Fibroblast of skin of abdomen (primary cell): ENCODE measurements around the gene MITD1. TPM values are rescaled to one million over a fixed set of nuclear protein-coding genes. Genes with fewer than 3 reads are reported as not detected.
"Not testable (repeated sequence)": the region's sequence is repeated elsewhere in the genome, so short reads cannot be mapped to it uniquely, and the experiment has no call there.

Experiments
- DNase-seq: peaks from one replicate; pipeline ENCODE4 v3.0.0-alpha.2; 2013
- polyA plus RNA-seq, 2 experiments: library from polyadenylated mRNA; unstranded; fragments of 120-200 nt; gene quantifications; one replicate each; pipeline ENCODE4 v1.2.1, GENCODE V29; 2013; ENCODE audit not compliant: insufficient read length in 2 of 2

Gene MITD1
- polyA plus RNA-seq (2013, experiment 1 of 2; ENCODE audit: insufficient read length) = 24.8 TPM
- polyA plus RNA-seq (2013, experiment 2 of 2; ENCODE audit: insufficient read length) = 30.5 TPM

DNA sequence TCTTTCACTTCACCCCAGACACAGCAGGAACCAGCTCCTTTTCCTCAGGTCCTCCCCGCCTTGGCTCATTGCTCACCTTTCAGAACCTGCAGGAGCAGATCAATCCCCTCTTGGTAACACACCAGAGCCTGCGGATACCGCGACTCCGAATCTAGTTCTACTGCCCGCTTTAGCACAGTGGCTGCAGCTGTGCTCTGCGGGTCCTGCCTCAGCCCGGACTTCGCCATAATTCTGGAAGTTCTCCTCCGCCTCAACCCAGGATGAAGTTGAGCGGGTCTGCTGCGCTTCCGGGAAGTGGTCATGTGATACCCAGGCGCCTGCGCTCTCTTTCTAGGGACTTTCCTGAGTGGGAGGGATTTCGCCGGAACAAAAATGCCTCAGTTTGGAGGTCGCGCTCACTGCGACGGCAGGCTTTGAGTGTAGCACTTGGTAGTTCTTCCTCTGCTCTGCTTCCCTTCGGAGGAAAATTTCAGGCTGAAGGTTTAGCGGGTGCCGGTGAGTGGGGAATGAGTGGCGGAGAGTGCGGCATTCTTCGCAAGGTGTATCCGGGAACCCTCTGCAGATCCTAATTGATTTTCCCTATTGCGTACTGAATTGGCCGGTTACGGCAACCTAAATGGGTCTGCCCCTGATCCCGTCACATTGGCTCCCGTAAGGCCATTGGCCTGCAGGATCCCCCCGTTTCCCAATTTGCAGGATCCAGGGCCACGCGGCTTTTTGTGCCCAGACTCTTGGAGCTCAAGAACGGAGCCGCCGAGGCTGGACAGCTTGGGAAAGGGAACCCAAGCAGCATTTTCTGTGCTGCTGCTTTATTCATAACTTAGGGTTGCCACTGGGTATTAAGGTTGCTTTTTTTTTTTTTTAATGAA lies at the start of gene MITD1, which contains the start of gene MRPL30:
MITD1 (minus strand) TSS at position 304 of the 869 bp plus-strand sequence; CDS start at position 227, 77 bp downstream.
MRPL30 (plus strand) TSS at position 430 of the 869 bp plus-strand sequence. CDS start 5,020 bp downstream, outside the sequence.
- DNase-seq = peak; percentile 95

DNA sequence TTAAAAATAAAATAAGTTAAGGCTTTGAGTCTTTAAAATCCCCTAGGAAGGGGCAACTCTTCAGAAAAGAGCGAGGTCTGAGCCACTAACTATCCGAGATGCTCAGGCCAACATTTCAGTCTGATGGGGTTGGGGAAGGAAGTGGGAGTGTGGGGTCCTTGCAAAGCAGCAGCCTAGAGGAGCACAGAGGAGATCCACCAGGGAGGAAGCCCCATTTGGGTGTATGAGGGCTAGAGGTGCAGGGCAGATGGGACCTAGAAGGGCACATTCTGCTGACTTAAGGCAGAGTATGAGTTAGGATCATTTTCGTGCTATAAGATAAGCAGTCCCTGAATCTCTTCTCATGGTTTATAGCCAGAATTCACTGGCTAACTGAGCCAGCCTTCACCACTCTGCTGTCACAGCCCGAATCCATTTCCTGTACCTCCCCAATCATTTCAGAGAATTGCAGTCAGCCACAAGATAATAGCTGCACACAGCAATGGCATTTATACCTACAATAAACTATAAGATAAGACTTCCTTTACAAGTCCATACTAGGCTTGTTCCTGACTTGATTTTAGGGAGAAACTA lies 37.2 kb upstream of the MITD1 start:
- DNase-seq = no peak

DNA sequence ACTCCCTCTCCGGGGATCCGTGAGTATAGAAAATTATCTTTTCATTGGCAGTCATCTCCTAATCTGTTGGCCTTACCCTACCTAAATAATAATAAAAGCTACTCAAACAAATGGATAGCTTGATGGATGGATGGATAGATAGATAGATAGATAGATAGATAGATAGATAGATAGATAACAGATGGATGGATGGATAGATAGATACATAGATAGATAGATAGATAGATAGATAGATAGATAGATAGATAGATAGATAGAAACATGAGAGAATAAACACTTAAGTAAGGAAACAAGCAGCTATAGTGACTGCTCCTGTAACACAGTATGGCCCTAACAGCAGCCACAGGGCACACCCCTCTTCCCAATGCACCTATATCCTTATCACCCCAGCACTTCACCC lies 35.2 kb upstream of the MITD1 start:
- DNase-seq = no peak

DNA sequence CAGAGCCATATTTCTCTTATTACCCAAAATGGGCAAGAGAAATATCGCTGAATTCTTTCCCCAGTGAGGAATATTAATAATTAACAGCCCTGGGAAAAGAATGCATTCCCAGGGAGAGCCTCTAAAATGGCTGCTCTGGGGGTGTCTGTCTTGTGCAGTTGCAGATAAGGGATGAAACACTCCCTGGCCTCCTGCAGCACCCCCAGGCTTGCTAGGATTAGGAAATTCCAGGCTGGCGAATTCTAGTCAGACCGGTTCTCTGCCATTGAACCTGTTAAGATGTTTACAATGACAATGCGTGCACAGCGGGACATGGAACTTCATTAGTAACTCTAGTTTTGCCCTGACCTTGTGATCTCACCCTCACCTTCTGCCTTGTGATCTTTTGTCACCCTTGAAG lies 24.6 kb upstream of the MITD1 start:
- DNase-seq = no peak

DNA sequence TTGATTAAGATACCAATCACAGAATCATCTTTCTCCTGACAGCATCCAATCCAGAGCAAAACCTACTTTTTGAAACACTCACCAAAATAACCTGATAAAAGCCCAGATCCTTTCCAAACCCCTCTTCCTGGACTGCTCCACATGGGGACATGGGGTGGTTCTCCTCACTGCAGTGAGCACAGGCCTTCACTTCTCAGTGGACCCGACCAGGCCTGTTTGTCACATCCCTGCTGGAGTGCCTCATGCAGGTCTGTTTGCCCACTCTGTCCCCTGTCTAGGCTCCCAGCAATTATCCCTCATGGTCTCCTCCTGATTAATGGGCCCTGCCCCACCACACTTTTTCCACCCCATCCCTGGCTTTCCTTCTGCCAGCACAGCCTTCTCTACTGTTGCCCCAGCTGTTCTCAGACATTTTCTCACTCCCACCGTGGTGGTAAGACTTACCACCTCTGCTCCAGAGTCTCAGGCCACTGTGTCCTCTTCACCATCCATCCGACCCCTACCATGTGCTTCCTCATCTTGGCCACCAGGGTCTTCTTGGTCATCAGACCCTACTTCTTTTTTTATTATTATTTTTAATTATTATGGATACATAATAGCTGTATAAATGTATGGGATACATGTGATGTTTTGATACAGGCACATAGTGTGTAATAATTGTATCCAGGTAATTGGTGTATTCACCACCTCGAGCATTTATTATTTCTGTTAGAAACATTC lies 21.3 kb upstream of the MITD1 start:
- no peak for DNase-seq

DNA sequence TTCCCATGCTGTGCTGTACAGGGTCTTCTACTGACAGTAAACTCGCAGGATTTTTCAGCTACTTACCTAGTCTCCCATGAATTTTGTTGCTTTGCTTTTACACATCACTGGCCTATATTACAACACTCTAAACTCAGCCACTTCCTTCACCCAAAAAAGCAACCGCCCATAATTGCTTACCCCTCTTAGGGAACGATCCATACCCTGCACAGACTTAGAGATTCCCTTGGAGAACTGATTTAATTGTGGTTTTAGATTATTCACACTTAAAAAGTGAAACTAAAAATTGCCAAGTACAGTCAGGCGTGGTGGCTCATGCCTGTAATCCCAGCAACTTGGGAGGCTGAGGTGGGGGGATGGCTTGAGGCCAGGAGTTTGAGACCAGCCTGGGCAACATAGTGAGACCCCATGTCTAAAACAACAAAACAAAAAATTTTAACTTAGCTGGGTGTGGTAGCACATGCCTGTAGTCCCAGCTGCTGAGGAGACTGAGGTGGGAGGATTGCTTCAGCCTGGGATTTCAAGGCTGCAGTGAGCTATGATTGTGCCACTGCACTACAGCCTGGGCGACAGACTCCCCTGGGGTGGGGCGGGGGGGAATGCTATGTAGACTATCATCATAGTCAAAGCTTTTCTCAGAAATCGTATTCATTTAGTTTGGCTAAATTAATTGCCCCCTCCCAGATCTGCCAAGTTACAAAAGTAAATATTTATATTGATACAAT lies 19.4 kb upstream of the MITD1 start:
- no peak for DNase-seq

DNA sequence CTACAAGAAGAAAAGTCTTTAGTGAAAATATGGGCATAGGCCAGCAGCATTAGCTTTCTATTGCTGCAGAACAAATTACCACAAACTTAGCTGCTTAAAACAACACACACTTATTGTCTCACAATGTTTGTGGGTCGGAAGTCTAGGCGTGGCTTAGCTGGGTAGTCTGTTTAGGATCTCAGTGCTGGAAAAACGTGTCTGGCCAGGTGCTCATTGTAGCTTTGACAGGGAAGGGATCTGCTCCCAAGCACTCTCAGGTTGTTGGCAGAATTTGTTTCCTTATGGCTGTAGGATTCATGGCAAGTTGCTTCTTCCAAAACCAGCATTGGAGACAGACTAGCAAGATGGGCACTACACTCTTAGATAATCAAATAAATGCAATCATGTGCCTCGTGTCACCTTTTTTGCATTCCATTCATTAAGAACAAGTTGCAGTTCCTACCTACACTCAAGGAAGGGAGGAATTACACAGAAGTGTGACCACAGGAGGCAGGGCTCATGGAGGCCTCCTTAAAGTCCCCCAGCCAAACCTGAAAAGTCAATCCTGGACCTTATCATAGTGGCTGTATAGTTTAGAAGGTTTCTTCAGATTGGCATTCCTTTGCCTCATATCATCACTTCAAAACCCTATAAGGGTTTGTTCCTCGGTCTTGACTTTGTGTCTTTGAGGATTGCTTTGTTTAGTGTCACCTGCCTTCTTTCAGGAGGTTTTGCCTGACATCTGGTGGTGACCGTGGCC lies 17.4 kb upstream of the MITD1 start:
- no peak for DNase-seq

DNA sequence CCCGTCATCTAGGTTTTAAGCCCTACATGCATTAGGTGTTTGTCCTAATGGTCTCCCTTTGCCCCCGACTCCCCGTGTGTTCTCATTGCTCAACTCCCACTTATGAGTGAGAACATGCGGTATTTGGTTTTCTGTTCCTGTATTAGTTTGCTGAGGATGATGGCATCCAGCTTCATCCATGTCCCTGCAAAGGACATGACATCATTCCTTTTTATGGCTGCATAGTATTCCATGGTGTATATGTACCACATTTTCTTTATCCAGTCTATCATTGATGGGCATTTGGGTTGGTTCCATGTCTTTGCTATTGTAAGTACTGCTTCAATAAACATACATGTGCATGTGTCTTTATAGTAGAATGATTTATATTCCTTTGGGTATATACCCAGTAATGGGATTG lies 11.5 kb upstream of the MITD1 start:
- DNase-seq = not testable (repeated sequence)

DNA sequence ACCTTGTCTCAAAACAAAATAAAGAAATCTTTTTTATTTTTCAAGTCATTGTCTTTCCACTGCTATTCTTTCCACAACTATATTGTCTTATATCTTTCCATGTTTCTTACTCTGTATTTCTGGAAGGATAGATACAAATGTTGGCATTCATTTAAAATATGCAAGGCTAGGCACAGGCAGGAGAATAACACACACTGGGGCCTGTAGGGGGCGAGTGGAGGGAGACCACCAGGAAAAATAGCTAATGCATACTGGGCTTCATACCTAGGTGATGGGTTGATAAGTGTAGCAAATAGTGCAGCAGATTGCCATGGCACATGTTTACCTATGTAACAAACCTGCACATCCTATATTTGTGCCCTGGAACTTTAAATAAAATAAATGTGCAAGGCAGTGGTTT lies 9.7 kb upstream of the MITD1 start:
- no peak for DNase-seq

DNA sequence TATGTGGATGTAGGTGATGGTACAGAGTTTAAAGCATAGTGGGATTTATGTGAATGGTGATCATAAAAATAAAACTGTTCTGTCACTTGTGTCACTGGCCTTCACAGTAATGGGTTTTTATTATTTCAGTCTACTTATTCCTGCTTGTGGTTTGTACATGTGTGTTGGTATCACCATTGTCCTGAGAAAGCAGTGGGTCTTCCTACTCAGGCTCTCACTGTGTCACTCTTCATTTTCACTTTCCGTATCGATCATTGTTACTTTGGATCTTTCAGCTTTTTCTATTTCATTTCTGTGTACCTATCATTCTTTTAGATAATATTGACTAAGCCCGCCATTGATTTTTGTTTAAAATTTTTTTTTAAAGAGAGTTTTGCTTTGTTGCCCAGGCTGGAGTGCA lies 7.5 kb upstream of the MITD1 start:
- DNase-seq = no peak

DNA sequence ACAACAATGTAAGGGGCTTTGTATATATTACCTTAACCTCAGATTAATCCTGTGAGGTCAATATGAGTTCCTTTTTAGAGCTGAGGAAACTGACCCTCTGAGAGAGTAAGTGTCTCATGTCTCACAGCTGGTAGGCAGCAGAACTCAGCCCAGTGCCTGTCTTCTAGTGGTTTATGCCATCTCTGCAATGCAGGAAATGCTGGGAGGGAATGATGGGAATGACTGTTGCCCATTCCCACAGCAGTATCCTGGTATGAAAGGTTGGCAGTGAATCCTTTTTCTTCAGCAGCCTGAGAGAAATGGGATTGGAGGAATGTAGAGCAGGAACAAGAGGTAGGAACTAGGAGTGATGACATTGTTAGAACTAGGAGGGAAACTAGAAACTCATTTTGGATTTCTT lies 6.2 kb upstream of the MITD1 start:
- DNase-seq = no peak

DNA sequence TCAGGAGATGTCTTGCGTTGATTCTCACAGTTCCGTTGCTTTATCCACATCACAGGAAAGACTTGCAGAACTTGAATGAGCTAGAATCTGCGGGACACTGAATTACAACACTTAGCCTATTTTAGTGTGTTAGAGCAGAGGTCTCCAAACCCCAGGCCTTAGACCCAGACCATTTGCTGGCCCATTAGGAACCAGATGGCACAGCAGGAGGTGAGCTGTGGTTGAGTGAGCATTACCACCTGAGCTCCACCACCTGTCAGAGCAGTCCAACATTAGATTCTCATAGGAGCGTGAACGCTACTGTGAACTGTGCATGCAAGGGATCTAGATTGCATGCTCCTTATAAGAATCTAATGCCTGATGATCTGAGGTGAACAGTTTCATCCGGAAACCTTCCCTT lies 4.0 kb upstream of the MITD1 start:
- no peak for DNase-seq

DNA sequence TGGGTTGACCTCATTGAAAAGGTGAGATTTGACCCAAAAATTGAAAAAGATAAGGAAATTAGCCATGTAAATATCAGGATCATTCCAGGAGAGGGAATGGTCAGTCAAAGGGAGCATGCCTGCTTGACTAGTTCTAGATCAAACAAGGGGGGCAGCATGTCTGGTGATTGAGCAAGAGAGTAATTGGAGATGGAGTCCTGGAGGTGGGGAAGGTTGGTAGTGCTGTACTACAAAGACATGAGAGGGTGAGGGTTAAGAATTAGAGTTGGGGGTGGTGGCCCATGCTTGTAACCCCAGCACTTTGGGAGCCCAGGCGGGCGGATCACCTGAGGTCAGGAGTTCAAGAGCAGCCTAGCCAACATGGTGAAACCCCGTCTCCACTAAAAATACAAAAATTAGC lies 2.2 kb upstream of the MITD1 start:
- DNase-seq = no peak

DNA sequence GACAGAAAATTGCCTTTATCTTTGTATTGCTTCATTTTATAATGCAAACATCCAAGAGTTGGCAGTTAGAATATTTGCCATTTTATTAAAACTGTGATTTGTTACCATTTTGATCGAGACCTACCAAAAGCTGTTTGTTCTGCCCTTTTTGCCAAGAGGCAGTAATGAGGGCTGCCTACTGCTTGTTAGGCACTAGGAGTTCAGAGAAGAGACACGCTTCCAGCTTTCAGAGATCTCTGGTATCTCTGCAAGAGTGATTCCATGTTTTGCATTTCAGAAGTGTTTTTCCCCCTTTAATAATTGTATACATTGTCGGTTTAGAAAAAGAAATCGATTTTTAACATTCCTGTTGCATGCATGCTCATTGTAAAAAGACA lies 754 bp upstream of the MITD1 start:
- no peak for DNase-seq

DNA sequence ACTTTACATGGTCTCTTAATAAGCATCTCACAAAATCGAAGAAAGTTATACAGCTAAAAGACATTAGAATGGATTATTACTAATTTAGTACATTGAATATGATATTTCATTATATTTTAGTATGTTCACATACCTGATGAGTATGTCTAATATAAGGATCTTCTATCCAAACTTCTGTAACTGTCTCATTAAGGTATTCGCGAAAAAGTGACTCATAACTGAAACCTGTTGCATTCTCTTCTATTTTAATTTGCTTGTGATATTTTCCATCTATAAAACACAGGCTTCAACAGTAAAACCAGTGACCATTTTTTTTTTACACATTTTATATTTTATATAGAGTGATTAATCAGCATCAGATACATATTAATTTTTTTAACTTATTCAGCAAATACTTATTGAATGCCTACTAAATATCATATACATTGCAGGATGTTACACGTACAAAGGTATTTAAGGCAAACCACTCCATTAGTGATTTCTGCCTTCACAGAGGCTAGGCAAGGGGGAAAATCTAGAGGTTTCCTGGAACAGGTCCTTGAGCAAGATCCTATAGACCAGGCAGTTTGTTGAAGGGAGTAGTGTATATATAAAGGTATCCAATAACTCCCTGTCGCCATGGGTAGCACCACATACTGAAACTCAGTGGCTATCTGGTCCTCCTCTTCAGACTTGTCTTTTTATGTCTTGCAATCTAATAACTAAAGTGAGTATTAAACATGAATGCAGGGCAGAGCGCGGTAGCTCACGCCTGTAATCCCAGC lies 9.3 kb downstream of the MITD1 start:
- DNase-seq = no peak

DNA sequence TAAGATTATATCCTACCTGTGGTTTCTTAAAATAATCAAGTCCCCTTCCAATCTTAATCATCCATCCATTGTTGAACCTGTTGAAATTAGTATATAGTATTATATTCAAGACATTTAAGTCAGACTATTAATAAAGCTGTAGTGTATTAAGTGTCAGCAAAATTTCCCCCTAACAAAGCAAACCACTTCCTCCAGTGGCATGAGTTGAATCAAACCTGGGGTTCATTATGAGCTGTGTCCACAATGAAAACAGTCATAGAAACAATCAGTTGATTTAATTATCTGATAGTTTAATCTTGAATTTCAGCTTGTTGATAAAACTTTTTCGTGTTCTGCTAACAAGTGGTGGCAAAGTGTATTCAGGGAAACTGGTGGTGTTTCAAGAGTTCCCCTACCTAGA lies 11.3 kb downstream of the MITD1 start:
- DNase-seq = no peak

DNA sequence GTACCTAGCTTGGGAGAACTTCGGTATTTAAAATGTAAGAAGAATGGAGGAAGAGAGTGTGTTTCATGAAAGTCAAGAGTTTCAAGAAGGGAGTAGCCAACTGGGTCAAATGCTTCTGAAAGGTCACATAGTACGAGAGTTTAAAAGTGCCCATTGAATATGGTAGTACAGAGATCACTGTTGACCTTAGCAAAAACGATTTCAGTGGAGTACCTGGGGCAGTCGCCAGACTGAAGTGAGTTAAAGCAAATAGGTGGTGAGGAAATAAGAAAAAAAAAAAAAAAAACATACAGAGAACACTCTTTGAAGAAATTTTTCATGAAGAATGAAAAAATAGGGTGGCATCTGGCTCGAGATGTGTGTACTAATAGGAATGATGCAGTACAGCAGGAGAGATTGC lies 14.6 kb downstream of the MITD1 start:
- DNase-seq = no peak

DNA sequence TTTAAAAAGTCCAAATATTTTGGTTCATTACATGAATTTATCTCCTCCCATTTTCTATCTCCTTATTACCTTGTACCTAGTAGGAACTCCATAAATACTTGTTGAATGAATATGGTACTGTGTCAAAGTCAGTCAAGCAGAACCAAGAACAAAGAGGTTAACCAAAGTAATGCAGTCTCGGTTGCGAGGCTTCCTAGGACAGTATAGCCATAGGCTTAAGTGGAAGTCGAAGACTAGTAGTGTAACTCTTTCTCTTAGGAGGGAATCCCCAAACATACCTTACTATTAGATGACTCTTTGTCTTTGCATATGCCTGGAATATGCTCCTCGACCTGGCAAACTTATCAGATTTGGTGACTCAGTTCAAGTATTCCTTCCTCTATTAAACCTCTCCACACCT lies 21.3 kb downstream of the MITD1 start:
- DNase-seq = no peak

DNA sequence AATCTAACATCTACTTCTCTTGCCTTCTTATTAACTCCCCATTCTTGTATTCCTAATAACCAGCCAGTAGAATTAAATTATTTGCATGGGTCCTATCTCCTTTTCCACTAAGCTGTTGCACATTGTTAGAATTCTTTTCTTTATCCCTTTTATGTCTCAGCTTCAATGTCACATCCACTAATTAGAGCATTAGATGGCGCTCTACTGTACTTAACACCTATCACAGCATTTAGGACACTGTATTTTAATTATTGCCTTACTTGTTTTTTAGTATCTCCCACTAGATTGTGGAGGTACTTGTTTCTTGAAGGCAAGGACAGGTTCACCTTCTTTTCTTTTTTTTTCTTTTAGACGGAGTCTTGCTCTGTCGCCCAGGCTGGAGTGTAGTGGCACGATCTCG lies 22.3 kb downstream of the MITD1 start:
- no peak for DNase-seq

DNA sequence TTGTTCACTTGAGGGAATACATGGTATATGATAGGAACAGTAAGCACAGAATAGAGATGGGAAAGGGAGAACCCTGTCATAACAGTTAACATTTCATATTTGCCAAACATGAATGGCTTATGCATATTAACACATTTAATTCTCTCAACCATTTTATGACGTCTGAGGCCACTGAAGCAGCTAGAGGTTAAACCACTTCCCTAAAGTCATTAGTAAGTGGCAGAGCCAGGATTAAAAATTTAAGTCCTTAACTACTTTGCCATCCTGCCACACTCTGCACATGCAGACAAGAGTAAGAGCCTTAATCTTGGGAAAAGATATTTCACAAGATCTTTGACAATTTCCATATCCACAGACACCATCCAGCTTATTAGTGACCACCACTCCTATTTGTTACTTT lies 24.0 kb downstream of the MITD1 start:
- DNase-seq = no peak
